GM19438 (cell line): Measurements from ENCODE around the gene MARK4.
"Not testable (repeated sequence)": the region's sequence is repeated elsewhere in the genome, so short reads cannot be mapped to it uniquely, and the experiment has no call there.

Source experiments
- ATAC-seq: cut with Tn5 transposase; IDR thresholded peaks from one replicate; pipeline ENCODE4 v1.9.1; 2021; ENCODE audit warnings: low read depth; ENCODE audit not compliant: unreplicated experiment

The MARK4 gene

DNA sequence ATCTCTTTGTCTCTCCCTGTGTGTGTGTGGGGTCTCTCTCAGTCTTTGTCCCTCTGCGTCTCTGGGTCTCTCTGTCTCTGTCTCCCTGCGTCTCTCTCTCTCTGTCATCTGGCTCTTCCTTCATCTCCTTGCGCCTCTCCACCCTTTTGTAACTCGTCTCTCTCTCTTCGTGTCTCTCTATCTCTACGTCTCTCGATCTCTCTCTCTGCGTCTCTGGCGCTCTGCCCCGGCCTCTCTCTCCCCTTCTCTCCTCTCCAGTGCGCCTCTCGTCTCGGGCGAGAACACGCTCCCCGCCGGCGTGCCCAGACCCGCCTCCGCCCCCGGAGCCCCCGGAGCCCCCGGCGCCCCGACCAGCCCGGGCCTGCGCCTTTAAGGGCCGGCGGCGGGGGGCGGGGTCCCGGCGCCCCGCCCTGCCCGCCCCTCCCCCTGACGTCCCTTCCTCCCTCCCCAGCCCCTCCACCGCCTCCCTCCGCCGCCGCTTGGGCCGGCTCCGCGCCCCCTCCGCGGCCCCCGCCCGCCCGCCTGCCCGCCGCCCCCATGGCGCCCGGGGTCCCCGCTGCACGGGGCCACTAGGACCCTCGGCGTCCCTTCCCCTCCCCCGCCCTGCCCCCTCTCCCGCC is at the start of gene MARK4:
TSS of gene MARK4 (plus strand) at position 440 of the 620 bp plus-strand sequence. CDS start 318 bp downstream, outside the sequence.
- no peak for ATAC-seq

GRCh38 chr19:45202637-45203036 is 48.4 kb upstream of the MARK4 start:
- no peak for ATAC-seq

DNA sequence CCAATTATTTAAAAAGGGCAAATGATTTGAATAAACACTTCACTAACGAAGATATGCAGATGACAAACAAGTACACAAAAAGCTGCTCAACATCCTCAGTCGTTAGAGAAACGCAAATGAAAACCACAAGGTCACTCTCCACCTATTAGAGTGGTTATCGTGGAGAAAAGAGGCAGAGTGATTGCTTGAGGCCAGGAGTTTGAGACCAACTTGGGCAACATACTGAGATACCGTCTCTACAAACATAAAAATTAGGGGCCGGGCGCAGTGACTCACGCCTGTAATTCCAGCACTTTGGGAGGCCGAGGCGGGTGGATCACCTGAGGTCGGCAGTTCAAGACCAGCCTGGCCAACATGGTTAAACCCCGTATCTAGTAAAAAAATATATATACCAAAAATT is 45.3 kb upstream of the MARK4 start:
- no peak for ATAC-seq

GRCh38 chr19:45206328-45206727 is 44.7 kb upstream of the MARK4 start:
- no peak for ATAC-seq

- no peak for ATAC-seq
These were observed 39.2 kb upstream of the MARK4 start for GRCh38 chr19:45211751-45212381.

DNA sequence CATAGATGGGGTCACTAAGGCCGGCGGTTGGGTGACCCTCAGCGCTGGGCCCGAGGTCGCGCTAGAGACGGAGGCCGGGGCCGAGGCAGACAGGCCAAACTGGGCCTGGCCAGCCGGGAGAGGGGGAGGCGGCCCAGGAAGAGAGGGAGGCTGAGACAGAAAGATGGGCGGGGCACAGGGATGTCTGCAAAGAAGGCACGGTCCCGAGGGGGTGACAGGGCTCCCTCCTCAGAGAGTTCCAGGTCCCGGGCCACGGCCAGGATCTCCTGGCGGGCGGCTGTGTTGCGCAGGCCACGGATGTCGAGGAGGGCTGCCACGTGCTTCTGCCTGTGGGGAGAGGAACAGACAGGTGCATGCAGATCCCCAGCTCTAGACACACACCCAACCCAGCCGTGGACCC is 38.0 kb upstream of the MARK4 start:
- ATAC-seq, result no peak

- ATAC-seq, result no peak
These were observed 35.5 kb upstream of the MARK4 start for GRCh38 chr19:45215391-45216191.

- no peak for ATAC-seq
These were observed 34.4 kb upstream of the MARK4 start for GRCh38 chr19:45216667-45217066.

- ATAC-seq, result no peak
These were observed 33.7 kb upstream of the MARK4 start for GRCh38 chr19:45217193-45217956.

DNA sequence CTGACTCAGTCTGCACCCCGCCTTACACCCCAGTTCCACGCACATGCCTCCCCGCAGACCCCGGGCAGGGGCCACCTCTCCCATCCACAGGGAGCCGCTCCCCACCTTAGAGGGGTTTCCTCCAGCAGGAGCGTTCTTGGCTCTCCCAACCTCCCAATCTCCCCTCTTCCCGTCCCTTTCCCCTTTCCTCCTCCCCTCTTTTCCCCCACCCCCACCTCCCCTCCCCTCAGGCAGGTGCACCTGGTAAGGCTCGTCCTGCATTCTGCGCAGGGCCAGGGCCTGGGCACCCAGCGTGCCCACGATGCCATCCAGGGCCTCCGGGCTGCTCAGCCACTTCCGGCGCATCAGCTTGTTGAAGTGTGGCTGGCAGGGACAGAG is 33.1 kb upstream of the MARK4 start:
- ATAC-seq, result no peak

DNA sequence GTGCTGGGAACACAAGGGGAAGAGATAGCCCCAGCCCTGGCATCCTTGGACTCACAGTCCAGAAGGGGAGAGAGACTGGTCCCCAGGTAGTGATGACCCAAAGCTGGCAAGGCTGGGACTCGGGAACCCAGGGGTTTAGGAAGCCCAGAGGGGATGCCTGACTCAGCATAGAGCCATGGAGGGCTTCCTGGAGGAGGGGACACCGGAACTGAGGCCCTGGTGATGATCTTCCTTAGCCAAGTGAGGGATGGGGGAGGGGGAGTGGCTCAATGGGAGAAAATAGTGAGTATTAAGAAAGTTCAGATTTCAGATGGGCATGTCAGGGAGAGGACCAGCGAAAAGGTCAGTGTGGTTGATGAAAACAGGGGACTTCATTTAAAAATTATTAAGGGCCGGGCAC is 32.6 kb upstream of the MARK4 start:
- ATAC-seq, result no peak

- ATAC-seq, result no peak
These were observed 31.9 kb upstream of the MARK4 start for GRCh38 chr19:45218911-45219743.

- ATAC-seq, result no peak
These were observed 28.3 kb upstream of the MARK4 start for GRCh38 chr19:45222724-45223123.

- ATAC-seq, result no peak
These were observed 27.2 kb upstream of the MARK4 start for GRCh38 chr19:45223879-45224278.

- no peak for ATAC-seq
These were observed 26.4 kb upstream of the MARK4 start for GRCh38 chr19:45224645-45225044.

DNA sequence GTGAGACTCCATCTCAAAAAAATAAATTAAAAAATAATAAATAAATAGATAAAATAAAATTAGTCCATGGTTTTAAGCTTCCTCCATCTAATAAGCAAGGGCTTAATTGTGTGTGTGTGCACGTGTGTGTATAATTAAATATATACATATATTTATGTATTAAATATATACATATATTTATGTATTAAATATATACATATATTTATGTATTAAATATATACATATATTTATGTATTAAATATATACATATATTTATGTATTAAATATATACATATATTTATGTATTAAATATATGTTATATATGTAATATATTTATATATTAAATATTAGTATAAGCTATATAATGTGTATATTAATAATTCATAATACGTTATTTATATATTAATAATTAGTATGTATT is 22.0 kb upstream of the MARK4 start:
- ATAC-seq, result not testable (repeated sequence)

- ATAC-seq, result no peak
These were observed 19.2 kb upstream of the MARK4 start for GRCh38 chr19:45231891-45232290.

GRCh38 chr19:45234089-45234869 is 16.8 kb upstream of the MARK4 start:
- no peak for ATAC-seq

- no peak for ATAC-seq
These were observed 15.6 kb upstream of the MARK4 start for GRCh38 chr19:45235485-45235884.
